Renal cortex interstitium (tissue), 11 donors: ENCODE results near the gene FAM98A. TPM values are rescaled to one million over a fixed set of nuclear protein-coding genes. Genes with fewer than 3 reads are reported as not detected.

Experiments
- DNase-seq, 11 donors: peaks; one replicate each; pipeline ENCODE4 v3.0.0-alpha.2; 2013; ENCODE audit warnings: low read depth in 9 of 11, low spot score in 4 of 11; ENCODE audit errors: extremely low read depth in 1 of 11
- polyA plus RNA-seq, 3 donors: library from polyadenylated mRNA; unstranded; fragments of 120-200 nt; gene quantifications; one replicate each; pipeline ENCODE4 v1.2.1, GENCODE V29; 2013; ENCODE audit not compliant: insufficient read length in 3 of 3

FAM98A gene
- polyA plus RNA-seq, 3 donors = 47.7 to 53.4 (median 53.0) TPM

DNA sequence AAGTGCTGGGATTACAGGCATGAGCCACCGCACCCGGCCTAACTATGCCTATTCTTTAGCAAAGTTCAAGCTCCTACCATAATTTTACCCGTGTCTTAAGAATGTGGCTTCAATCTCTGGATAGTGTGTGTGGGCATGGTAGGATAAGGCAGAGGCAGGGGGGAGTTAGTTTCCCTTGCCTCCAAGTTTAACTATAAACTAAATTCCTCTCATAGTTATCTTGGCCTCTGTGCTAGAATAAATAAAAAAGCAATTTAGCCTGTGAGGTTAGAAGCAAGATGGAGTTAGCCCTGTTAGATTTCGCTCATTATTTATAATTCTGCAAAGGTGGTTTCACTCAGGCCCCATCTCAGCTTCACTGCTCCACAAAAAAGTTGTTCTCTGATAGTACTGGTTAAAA is 7.0 kb upstream of the FAM98A start:
- peak in 1 of 11 donors; percentile 48 for DNase-seq

- DNase-seq = no peak
These were observed 6.0 kb upstream of the FAM98A start for GRCh38 chr2:33605056-33605455.

- no peak for DNase-seq
These were observed 4.3 kb upstream of the FAM98A start for GRCh38 chr2:33603416-33603815.

GRCh38 chr2:33602201-33602830 is 3.2 kb upstream of the FAM98A start:
- DNase-seq = no peak

DNA sequence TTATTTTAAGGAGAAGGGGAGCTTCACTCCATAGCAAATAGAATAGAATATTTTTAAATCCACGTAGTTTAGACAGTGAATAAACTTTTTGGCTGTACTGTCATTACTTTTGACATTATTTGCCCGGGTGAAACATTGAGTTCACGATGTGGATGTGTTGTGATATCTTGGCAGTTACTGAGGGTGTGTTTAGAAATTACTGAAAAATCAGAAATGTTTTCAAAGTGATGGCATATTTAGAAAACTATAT is 769 bp upstream of the FAM98A start:
- no peak for DNase-seq

DNA sequence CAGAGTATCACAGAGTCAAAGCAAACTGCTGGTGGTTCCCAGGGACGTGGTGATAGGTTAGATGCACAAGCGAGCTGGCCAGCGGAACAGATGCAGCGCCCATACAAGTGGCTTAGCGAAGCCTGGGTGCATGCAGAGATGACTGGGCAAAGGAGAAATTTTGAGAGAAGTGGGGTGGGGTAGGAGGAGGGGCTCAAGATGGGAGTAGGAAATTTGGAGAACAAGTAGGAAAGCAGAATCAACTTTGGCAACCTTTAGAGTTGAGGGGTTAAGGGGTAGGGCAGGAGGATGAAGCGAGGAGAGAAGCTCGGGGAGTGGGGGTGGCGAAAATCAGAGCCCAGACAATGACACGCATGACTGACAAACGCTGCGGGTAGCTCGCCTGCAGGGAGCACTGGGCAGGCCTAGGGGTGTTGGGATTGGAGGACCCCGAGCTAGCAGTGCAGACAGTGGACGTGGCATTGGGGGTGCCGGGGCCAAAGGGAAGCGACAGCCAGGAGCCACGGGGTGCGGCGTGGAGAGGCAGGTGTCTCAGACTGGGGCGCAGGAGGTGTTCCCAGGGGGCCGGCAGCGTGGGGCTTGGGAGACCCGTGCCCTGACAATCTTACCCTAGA is 431 bp downstream of the FAM98A start:
- DNase-seq = peak in 2 of 11 donors; percentile 30 to 35

DNA sequence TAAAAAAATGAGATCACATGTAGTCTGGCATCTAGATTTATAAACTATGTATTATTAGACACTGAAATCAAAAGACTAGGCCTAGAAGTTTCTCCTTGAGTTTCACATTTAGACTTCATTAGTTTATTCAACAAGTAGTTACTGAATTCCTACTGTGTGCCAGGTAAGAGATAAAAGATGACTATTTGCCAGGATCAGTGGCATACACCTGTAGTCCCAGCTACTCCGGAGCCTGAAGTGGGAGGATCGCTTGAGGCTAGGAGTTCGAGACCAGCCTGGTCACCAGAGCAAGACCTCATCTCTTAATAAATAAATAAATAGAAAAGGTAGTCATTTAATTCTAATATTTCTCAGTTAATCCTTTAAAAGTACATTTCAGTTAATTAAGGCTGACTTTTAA is 2.1 kb downstream of the FAM98A start:
- DNase-seq = no peak

DNA sequence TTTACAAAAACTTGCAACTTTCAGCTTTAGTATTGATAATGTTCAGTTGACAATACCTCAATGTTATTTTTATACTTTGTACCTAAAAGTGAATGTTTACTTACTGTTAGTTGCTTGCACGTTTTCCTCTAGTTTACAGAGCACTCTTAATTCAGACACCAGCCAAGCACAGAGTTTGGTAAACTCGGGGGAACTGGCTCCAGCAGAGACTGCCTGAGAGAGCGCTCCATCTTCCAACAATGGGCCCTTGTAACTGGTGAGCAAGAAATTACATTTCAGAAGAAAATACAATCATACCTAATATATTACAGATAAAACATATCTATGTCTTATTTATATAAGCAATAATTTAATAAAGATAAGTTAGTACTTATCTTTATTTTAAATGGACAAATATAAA is 3.7 kb downstream of the FAM98A start:
- no peak for DNase-seq

DNA sequence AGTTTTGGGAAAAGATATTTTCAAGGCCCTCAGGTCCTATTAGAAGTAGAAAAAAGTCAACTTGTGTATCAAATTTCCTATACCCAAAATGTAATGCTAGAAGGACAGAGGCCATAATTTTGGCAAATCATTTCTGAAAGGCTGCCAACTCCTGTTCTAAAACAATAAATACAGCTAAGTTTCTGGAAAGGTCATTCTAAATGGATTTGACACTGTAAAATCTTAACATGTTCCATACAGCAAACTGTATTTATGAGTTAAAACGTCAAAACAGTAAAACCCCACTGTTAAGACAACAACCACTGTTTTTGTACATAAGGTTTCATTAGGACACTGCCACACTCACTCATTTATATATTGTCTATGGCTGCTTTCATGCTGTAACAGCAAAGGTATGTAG is 9.7 kb downstream of the FAM98A start:
- DNase-seq = no peak

DNA sequence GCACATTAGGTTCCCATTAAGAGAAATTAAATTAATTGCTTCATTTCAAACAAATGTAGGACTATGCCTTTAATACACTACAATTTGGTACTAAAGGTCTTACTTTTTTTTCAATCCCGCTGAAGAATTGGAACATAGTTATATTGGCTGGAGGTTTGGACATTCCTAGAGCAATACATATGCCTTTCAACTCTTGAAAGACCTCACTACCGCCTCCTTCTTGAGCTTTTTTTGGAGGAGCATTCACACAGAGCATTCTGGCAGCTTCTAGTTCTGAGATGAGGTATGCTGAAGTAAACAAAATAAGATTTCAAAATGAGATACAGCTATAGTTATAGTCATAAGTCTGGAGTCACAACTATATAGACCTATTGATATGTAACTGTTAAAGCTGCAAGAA is 10.9 kb downstream of the FAM98A start:
- DNase-seq = no peak

DNA sequence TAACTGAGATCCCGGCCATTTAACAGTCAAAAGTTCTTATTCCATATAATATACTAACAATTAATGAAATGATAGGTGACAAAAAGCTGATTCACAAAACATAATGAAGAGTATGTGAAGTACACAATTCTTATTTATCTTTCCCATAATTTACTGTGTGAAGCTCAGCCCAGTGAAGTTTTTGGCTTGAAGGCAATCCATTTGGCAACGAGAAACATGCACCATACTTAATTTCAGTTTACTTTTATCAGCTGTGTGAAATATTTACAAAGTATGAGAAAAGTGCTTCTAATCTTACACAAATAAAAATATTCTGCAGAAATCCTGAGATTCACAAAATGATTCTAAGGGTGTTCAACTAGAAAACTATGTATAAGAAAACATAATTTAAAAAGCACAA is 12.3 kb downstream of the FAM98A start:
- DNase-seq = no peak

DNA sequence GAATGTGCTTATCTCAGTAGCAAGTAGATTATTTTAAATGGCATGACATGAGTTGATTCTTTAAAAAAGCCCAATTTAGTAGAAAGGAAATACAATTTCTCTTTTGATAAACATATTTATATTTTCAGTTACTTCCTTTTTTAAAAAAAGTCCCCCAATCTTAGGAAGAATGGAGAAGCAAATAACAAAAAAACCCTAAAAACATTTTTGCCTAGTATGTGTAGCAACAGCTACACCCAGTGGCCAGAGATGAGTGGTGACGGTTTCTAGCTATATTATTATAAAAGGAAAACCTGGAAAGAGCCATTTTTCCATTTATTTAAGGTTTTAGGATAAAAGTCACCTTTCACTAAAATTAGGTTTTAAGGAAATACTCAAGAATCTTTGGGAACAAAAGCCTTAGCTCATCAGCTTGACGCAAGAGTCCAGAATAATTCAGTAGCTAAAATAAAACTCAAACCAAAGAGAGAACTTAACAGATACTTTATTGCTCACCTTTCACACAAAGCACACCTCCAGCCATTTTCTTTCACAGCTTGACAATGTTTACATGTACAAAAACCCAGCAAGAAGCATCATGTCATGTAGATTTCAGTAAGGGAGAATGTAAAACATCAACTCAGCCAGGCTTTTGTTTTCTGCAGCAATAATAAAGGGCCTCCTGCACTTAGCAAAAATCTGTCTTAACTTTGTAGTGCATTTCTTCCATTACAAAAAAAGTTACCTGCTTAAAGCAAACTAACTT is 15.7 kb downstream of the FAM98A start:
- peak in 1 of 11 donors; percentile 64 for DNase-seq

GRCh38 chr2:33581872-33582271 is 17.2 kb downstream of the FAM98A start:
- DNase-seq = no peak

GRCh38 chr2:33579227-33579626 is 19.9 kb downstream of the FAM98A start:
- DNase-seq = no peak

DNA sequence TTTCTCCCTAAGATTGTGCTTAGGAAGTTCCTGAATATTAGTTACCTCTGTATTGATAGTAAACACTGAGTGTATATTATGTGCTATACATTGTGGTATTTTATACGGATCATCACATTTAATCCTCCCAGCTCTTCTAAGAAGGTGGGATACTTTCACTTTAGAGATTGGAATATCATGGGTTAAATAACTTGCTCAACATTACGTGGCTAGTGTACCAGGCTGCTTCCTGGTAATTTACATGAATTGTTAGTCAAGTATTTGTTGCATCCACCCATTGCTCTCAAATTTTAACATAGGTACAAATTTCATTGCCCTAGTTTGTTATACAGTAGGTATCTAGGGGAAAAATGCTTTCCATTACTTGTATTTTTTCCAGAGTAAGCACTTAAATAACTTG is 21.4 kb downstream of the FAM98A start:
- DNase-seq = no peak

- no peak for DNase-seq
These were observed 22.0 kb downstream of the FAM98A start for GRCh38 chr2:33577084-33577483.

GRCh38 chr2:33573657-33574056 is 25.4 kb downstream of the FAM98A start:
- no peak for DNase-seq

GRCh38 chr2:33570681-33571080 is 28.4 kb downstream of the FAM98A start:
- no peak for DNase-seq

GRCh38 chr2:33561872-33562271 is 37.2 kb downstream of the FAM98A start:
- DNase-seq = no peak

- DNase-seq = no peak
These were observed 39.1 kb downstream of the FAM98A start for GRCh38 chr2:33560017-33560416.

GRCh38 chr2:33559328-33559727 is 39.8 kb downstream of the FAM98A start:
- DNase-seq = no peak
